SK-N-SH (cell line): ENCODE measurements around the gene GALNT16. TPM values are rescaled to one million over a fixed set of nuclear protein-coding genes. Genes with fewer than 3 reads are reported as not detected.

Experiments used
- CTCF ChIA-PET: fragments of 300-600, 350-600 bp; formaldehyde crosslinking; extraction: SDS; loops from one replicate; lab custom pipeline; 2021; lab: Yijun Ruan, JAX
- POLR2A ChIA-PET: fragments of 350-600 bp; sonication (Branson Sonifier 250); formaldehyde crosslinking; extraction: SDS; loops from one replicate; lab custom pipeline; 2020; ENCODE audit warnings: antibody characterized with exemption, inconsistent platforms; lab: Yijun Ruan, JAX
- DNase-seq: peaks from one replicate; pipeline ENCODE4 v3.0.0; 2012
- H2AFZ ChIP-seq: fragments of 200-600 bp; sonication (generic); 2 replicates; pipeline ENCODE4 v1.8.1; 2016; ENCODE audit warnings: antibody characterized with exemption, mild to moderate bottlenecking, low read depth
- H3F3A ChIP-seq: fragments of 200-600 bp; sonication (generic); replicated peaks from 2 replicates; pipeline ENCODE3; 2016; ENCODE audit warnings: antibody characterized with exemption, mild to moderate bottlenecking; ENCODE audit not compliant: insufficient read depth
- H3K27ac ChIP-seq, 2 experiments: fragments of 200-500 bp in 1 of 2; fragments of 200-600 bp in 1 of 2; sonication (Bioruptor generic) in 1 of 2; sonication (generic), shearing (Covaris generic) in 1 of 2; 2 replicates each; pipeline versions ENCODE4 v1.5.1 to v1.6.1; 2014 to 2016; ENCODE audit warnings: low read depth in 2 of 2, inconsistent platforms in 1 of 2, low read length in 1 of 2, mild to moderate bottlenecking in 1 of 2, mixed read lengths in 1 of 2
- H3K27me3 ChIP-seq: fragments of 200-600 bp; sonication (generic), shearing (Covaris generic); 2 replicates; pipeline ENCODE4 v1.6.1; 2016; ENCODE audit warnings: mixed run types; ENCODE audit not compliant: insufficient read depth
- H3K36me3 ChIP-seq, 2 experiments: fragments of 200-500 bp in 1 of 2; fragments of 200-600 bp in 1 of 2; sonication (Bioruptor generic) in 1 of 2; sonication (generic) in 1 of 2; replicated peaks in 1 of 2; 2 replicates each; pipeline versions ENCODE3 to v1.5.1; 2014 to 2016; ENCODE audit warnings: low read length in 1 of 2, mild to moderate bottlenecking in 1 of 2; ENCODE audit not compliant: insufficient read depth in 2 of 2, control insufficient read depth in 1 of 2
- H3K4me1 ChIP-seq, 2 experiments: fragments of 200-500 bp in 1 of 2; fragments of 200-600 bp in 1 of 2; sonication (Bioruptor generic) in 1 of 2; sonication (generic), shearing (Covaris generic) in 1 of 2; 2 replicates each; pipeline versions ENCODE4 v1.5.1 to v1.6.1; 2014 to 2016; ENCODE audit warnings: low read depth in 1 of 2, low read length in 1 of 2, mixed run types in 1 of 2; ENCODE audit not compliant: insufficient read depth in 2 of 2, control insufficient read depth in 1 of 2
- H3K4me2 ChIP-seq: fragments of 200-600 bp; sonication (generic), shearing (Covaris generic); 2 replicates; pipeline ENCODE4 v1.6.1; 2017; ENCODE audit warnings: mixed run types
- H3K4me3 ChIP-seq, 2 experiments: fragments of 200-500 bp in 1 of 2; fragments of 200-600 bp in 1 of 2; sonication (Bioruptor generic) in 1 of 2; sonication (generic), shearing (Covaris generic) in 1 of 2; 2 replicates each; pipeline versions ENCODE4 v1.5.1 to v1.8.1; 2014 to 2016; ENCODE audit warnings: low read depth in 2 of 2, inconsistent platforms in 1 of 2, low read length in 1 of 2, mild to moderate bottlenecking in 1 of 2, mixed read lengths in 1 of 2, moderate library complexity in 1 of 2
- H3K79me2 ChIP-seq: fragments of 200-600 bp; sonication (generic); 2 replicates; pipeline ENCODE4 v1.8.1; 2017; ENCODE audit warnings: mild to moderate bottlenecking; ENCODE audit not compliant: insufficient read depth
- H3K9ac ChIP-seq: fragments of 200-600 bp; sonication (generic); 2 replicates; pipeline ENCODE4 v1.6.1; 2017; ENCODE audit warnings: mixed run types
- H3K9me2 ChIP-seq: fragments of 200-600 bp; sonication (generic); 2 replicates; pipeline ENCODE4 v1.6.1; 2017; ENCODE audit warnings: mixed run types
- H3K9me3 ChIP-seq: fragments of 200-600 bp; sonication (generic); 2 replicates; pipeline ENCODE4 v1.6.1; 2017; ENCODE audit warnings: mixed run types, mild to moderate bottlenecking, moderate library complexity
- H4K20me1 ChIP-seq: fragments of 200-600 bp; sonication (generic); 2 replicates; pipeline ENCODE4 v1.6.1; 2017; ENCODE audit warnings: mild to moderate bottlenecking, mixed run types; ENCODE audit not compliant: insufficient read depth
- CTCF ChIP-seq: fragments of 200-600 bp; sonication (generic); IDR thresholded peaks from 2 replicates; pipeline ENCODE4 v1.6.1; 2017; ENCODE audit warnings: antibody characterized with exemption, mild to moderate bottlenecking, moderate library complexity
- ELF1 ChIP-seq: IDR thresholded peaks from 2 replicates; pipeline ENCODE4 v1.4.0; 2012
- EZH2phosphoT487 ChIP-seq: fragments of 200-600 bp; sonication (generic); IDR thresholded peaks from 2 replicates; pipeline ENCODE4 v1.6.1; 2017; ENCODE audit warnings: low read depth, mixed run types, mild to moderate bottlenecking, antibody characterized with exemption, moderate library complexity, borderline replicate concordance
- FOXJ3 ChIP-seq: sonication (generic); formaldehyde crosslinking; IDR thresholded peaks from 2 replicates; pipeline ENCODE4 v1.5.1; 2020; ENCODE audit warnings: mild to moderate bottlenecking, missing genetic modification reagents
- FOXM1 ChIP-seq: IDR thresholded peaks from 2 replicates; pipeline ENCODE4 v1.4.0; 2012; ENCODE audit warnings: low read depth, mild to moderate bottlenecking
- GABPA ChIP-seq: IDR thresholded peaks from 2 replicates; pipeline ENCODE4 v1.4.0; 2012; ENCODE audit warnings: low read depth, mild to moderate bottlenecking
- GATA2 ChIP-seq: sonication (generic); formaldehyde crosslinking; IDR thresholded peaks from 2 replicates; pipeline ENCODE4 v1.5.0; 2020; ENCODE audit warnings: mild to moderate bottlenecking, missing genetic modification reagents
- RAD21 ChIP-seq: IDR thresholded peaks from 2 replicates; pipeline ENCODE4 v1.6.1; 2012; ENCODE audit warnings: mild to moderate bottlenecking, low read length
- RXRA ChIP-seq: IDR thresholded peaks from 2 replicates; pipeline ENCODE4 v1.4.0; 2012; ENCODE audit warnings: low read depth, mild to moderate bottlenecking, borderline replicate concordance
- SMC3 ChIP-seq: IDR thresholded peaks from 2 replicates; pipeline ENCODE4 v1.6.1; 2012; ENCODE audit warnings: low read depth, low read length, improper control_type of control experiment
- TEAD4 ChIP-seq: IDR thresholded peaks from 2 replicates; pipeline ENCODE4 v1.4.0; 2012; ENCODE audit warnings: mild to moderate bottlenecking, borderline replicate concordance; ENCODE audit not compliant: insufficient read depth
- USF1 ChIP-seq: IDR thresholded peaks from 2 replicates; pipeline ENCODE4 v1.4.0; 2012; ENCODE audit warnings: low read depth, borderline replicate concordance
- WGBS: methylation state at CpG from one replicate; pipeline ENCODE4 v1.1.6; 2017; ENCODE audit warnings: low lambda C conversion rate; 5-methylcytosine and 5-hydroxymethylcytosine counted together
- polyA plus RNA-seq, 3 experiments: library from polyadenylated mRNA; depleted of rRNA; stranded (reverse); fragments of >200 nt; gene quantifications; 2 replicates each; pipeline ENCODE4 v1.2.3, GENCODE V29; 2012

The GALNT16 gene
- polyA plus RNA-seq, 1 of the 3 experiments (the other 2 are of a cell fraction) = 17.0 TPM

GRCh38 chr14:69345402-69345801, 85.4 kb downstream of the GALNT16 start (continued):
- TF ChIP-seq USF1 (no peak), ELF1 (no peak), SMC3 (no peak)

- 74% methylated on average over 6 of the region's 9 CpGs for WGBS
Measured at GRCh38 chr14:69346710-69347109, 86.8 kb downstream of the GALNT16 start.

GRCh38 chr14:69349091-69349777, 89.3 kb downstream of the GALNT16 start:
- DNase-seq = no peak
- H3F3A ChIP-seq = no peaks in the 10 kb centered on the region
- no peak overlapping the region for H3K27ac ChIP-seq
- CTCF ChIA-PET = interaction anchor here (2.5 to 2.9 kb wide), 3 partner anchors 13 to 107 kb away, joined by 10 to 13 read pairs (median 11); no protein-coding TSS in a partner anchor
- POLR2A ChIA-PET = no interaction called here
- no peak overlapping the region for H3K4me3 ChIP-seq
- TF ChIP-seq GATA2 (no peak), FOXJ3 (CRISPR knock-in tag) (no peak), TEAD4 (no peak), EZH2phosphoT487 (no peak), GABPA (no peak), FOXM1 (no peak)
- H3K9me2 ChIP-seq = no peaks in the 10 kb centered on the region
- no peak overlapping the region for H3K9ac ChIP-seq
- no peak overlapping the region for H3K4me2 ChIP-seq
- no peak overlapping the region for H2AFZ ChIP-seq
- peaks cover 0 to 2% of the 10 kb centered on the region in 2 experiments for H3K36me3 ChIP-seq
- 83% methylated on average over 10 of the region's 11 CpGs for WGBS
- H3K9me3 ChIP-seq = no peaks in the 10 kb centered on the region
- no peaks in the 10 kb centered on the region for H4K20me1 ChIP-seq
- no peaks in the 10 kb centered on the region for H3K27me3 ChIP-seq
- no peaks in the 10 kb centered on the region for H3K4me1 ChIP-seq
- no peaks in the 10 kb centered on the region for H3K79me2 ChIP-seq

More at GRCh38 chr14:69346710-69347109, 86.8 kb downstream of the GALNT16 start:
- no peak overlapping the region for H3K4me3 ChIP-seq
- no peaks in the 10 kb centered on the region for H3K9me3 ChIP-seq
- H2AFZ ChIP-seq = no peak overlapping the region
- CTCF ChIA-PET = interaction anchor here (0.5 to 3.1 kb wide), 12 partner anchors 16 to 250 kb away, joined by 3 to 15 read pairs (median 3); partner anchors contain the start of gene GALNT16
- no peaks in the 10 kb centered on the region for H3K27me3 ChIP-seq
- H3K27ac ChIP-seq = no peak overlapping the region
- no peaks in the 10 kb centered on the region for H3K79me2 ChIP-seq
- H3F3A ChIP-seq = no peaks in the 10 kb centered on the region
- H3K4me2 ChIP-seq = no peak overlapping the region
- H3K9me2 ChIP-seq = no peaks in the 10 kb centered on the region
- H3K9ac ChIP-seq = no peak overlapping the region
- peak; percentile 56 for DNase-seq
- H4K20me1 ChIP-seq = no peaks in the 10 kb centered on the region
- peaks cover 0 to 2% of the 10 kb centered on the region in 2 experiments for H3K36me3 ChIP-seq
- POLR2A ChIA-PET = interaction anchor here (0.6 kb wide), 1 partner anchor 486 kb away, joined by 3 read pairs; no protein-coding TSS in a partner anchor
- peaks cover 0 to 2% of the 10 kb centered on the region in 2 experiments; a peak in 1 of 4 replicates for H3K4me1 ChIP-seq
- TF ChIP-seq RXRA (no peak), FOXJ3 (CRISPR knock-in tag) (no peak), RAD21 (peak; percentile 39; the same call in 1 of the 2 replicates), CTCF (peak; percentile 53), SMC3 (peak; percentile 41)
